HG03571 (cell line): ENCODE measurements around the gene DENND6A.
"Not testable (repeated sequence)": the region's sequence is repeated elsewhere in the genome, so short reads cannot be mapped to it uniquely, and the experiment has no call there.

Source experiments
- ATAC-seq: cut with Tn5 transposase; IDR thresholded peaks from one replicate; pipeline ENCODE4 v1.9.1; 2021; ENCODE audit not compliant: unreplicated experiment

The DENND6A gene

DNA sequence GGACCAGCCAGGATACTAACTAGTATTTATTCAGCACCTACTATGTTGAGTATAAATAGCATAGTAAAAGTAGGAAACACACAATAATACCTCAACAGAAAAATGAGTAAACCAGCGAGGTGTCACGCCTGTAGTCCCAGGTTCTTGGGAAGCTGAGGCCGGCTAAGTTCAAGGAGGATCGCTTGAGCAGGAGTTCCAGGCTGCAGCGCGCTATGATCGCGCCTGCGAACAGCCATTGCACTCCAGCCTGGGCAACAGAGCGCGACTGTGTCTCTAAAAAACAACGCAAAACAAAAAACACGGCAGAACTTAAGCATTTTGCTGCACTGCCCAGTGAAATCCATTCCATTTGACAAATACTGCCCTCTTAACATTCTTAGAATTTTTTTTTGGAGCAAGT is 1.3 kb upstream of the DENND6A start:
- ATAC-seq: no peak

DNA sequence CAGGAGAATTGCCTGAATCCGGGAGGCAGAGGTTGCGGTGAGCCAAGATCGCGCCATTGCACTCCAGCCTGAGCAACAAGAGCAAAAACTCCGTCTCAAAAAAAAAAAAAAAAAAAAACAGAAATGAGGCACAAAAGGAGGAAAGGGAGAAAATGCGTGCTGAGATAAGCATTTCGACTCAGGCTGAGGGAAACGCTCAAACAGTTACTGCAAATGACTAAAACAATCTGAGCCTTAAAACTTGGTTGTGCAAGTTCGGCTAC is 813 bp downstream of the DENND6A start:
- ATAC-seq: not testable (repeated sequence)

DNA sequence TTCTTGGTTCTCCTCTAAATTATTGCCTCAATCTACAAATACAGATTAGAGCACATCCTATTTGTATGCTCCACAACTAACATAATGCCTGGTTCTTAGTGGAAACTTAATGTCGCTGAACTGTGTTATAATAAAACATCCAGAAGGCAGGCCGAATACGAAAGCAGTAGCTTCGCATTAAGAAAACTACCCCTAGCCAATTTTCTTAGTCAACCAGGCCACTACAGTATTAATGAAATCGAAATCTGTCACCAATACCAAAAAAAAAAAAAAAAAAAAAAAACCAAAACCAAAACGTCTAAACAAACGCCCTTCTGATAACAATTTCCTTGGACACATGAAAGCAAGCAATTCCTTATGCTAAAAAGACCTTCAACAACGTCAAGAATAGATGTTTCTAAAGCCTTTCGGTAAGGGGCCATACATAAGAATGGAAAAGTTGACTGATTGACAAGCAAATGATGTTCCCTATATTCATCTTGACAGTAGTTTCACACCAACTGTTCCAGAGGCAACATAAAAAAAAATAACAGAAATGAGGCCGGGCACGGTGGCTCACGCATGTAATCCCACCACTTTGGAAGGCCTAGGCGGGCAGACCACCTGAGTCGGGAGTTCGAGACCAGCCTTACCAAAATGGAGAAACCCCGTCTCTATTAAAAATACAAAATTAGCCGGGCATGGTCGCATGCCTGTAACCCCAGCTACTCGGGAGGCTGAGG is 1.3 kb downstream of the DENND6A start:
- ATAC-seq: no peak

DNA sequence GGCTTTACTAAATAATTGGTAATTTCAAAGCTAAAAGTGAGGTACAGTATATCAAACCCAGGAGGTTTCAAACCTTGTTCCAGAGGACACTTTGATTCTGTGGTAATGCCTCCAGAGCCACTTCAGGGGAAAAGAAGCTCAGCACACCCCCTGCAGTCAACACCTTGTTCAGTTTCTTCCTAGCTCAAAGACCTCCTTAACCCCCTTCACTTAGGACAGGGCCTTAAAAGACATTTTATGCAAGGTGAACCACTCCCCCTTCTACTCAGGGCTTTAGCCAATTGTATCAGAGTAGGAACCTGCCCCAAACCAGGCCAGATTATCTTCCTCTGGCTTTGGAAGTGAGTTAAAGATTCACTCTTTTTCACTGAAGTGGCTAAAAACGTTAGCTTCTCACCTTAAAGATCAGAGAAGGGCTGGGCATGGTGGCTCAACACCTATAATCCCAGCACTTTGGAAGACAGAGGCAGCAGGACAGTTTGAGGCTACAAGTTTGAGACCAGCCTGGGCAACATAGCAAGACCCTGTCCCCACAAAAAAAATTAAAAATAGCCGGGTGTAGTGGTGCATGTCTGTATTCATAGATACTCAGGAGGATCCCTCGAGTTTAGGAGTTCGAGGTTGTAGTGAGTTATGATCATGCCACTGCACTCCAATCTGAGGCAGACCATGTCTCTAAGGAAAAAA is 3.4 kb downstream of the DENND6A start:
- no peak for ATAC-seq

DNA sequence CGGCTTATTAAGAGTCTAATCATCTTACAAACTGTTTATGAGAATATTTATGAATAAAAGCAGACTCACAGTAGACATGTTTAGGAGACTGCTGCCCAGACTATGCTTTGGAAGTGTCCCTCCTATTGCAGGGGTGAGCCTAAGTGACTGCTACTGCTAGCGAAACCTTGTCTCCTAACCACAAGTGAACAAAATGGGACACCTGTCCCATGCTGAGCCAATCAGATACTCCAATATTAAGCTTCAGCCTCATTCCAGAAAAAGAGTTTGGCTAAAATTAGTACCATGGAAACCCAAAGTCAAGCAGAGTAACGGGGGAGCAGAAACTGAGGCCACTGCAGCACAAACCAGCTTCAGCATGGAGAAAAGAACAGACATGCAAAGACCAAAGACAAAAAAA is 4.6 kb downstream of the DENND6A start:
- no peak for ATAC-seq

DNA sequence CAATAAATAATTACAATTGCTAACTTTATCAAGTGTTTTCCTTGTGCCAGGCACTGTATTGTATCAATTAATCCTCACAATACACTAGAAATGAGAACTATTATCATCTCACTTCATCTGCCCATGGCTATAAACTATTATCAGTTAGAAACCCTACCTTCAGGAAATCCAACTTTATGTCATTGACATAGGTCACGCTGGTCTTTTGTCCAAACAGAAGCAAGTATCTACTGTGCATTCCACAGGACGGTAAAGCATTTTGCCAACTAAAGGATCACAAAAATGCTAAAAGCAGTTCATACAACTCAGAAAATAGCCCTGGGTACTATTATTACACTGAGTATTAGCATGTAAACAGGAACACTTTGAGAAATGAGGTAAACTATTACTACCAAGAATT is 9.6 kb downstream of the DENND6A start:
- ATAC-seq: no peak

DNA sequence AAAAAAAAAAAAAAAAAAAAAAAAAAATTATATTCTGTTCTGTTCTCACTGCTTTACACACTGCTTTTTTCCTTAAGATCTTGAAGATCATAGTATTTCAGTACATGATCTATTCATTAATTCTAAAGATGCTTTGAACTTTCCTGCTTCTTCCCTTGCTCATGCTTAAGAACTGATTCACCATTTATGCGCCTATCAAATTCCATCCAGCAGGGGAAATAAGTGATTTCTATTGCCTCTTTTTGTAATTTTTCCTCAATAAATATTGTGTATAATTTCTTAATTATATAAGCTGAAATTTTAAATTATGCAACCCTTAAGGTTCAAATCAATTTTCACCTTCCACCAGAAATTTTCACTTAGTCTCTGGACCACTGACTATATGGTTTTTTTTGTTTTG is 10.6 kb downstream of the DENND6A start:
- no peak for ATAC-seq

DNA sequence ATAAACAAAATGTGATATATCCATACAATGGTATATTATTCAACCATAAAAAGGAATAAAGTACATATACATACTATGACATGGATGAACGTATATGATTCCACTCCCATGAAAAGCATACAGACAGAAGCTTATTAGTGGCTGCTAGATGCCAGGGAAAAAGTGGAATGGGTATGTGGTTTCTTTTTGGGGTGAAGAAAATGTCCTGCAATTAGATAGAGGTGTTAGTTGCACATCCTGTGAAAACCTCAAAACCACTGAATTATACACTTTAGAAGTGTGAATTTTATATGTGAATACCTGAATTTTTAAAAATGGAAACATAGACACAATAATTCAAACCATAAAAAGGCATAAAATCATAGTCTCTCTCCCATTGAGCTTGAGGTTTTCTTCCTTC is 11.2 kb downstream of the DENND6A start:
- no peak for ATAC-seq

DNA sequence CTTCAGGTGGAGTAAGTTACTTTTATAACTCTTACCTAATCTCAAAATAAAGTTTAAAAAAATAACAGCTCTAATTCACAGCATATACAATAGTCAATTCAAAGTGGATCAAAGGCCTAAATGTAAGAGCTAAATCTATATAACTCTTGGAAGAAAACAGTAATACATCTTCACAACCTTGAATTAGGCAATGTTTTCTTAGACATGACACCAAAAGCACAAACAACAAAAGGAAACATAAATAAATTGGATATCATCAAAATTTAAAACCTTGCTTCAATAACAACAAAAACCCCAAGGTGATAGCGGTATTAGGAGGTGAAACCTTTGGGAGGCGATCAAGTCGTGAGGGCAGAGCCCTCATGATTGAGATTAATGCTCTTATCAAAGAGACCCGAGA is 12.8 kb downstream of the DENND6A start:
- ATAC-seq: no peak

DNA sequence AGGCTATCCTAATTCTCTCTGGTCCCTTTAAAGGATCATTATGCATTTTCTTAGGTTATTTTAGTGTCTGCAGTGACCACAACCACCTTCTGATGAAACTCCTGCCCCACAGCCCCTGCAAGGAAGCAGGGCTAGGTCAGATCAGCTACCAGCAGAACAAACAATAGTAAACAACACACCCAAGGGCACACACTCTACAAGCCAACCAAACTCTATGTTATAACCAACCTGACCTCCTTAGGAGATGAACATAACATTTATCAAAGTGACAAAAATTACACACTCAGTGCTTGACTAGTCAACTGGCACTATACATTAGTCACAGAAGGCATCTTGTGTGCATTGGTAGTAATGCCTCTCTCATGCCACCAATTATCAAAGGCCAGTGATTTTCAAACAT is 17.3 kb downstream of the DENND6A start:
- ATAC-seq: no peak

DNA sequence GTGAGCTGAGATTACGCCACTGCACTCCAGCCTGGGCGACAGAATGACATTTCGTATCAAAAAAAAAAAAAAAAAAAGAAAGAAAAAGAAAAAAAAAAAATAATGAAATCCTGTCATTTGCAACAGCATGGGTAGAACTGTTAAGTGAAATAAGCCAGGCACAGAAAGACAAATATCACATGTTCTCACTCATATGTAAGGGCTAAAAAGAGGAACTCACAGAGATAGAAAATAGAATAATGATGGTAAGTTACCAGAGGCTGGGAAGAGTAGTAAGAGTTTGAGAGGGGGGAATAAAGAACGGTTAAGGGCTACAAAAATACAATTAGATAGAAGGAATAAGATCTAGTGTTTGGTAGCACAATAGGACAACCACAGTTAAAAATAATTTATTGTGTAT is 19.7 kb downstream of the DENND6A start:
- no peak for ATAC-seq

DNA sequence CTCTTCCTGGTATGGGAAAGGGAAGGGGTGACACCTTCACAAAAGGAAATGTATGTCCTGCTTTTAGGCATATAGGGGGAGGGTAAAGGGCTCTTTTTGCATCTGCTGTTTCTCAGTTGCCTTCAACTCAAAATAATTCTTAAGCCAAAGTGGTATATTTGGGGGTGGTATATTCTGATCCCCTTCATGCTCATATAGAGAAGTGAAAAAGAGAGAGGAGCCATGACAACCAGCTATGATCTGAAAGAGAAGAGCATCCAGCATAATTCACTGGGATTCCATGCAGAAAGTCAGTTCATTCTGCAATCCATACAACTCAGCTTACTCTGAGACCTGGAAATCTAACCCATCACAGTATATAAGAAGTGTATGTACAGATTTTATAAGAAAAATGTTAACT is 22.3 kb downstream of the DENND6A start:
- no peak for ATAC-seq

DNA sequence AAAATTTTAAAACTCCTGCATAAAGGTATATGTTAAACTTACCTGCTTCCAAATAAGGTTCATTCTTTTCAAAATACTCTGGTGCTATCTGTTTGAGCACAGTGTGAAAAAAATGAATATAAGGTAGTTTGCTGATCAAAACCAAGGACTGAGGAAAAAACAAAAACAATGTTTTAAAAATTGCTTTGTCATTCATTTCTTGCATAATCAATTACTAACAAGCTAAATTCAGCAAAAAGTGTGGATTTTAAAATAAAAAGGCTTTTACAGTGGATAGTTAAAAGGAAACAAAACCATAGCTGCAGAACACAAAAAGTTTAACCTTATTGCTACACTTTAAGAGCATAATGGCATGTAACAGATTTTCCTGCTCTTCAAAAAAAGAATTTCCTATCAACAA is 31.5 kb downstream of the DENND6A start:
- ATAC-seq: no peak

DNA sequence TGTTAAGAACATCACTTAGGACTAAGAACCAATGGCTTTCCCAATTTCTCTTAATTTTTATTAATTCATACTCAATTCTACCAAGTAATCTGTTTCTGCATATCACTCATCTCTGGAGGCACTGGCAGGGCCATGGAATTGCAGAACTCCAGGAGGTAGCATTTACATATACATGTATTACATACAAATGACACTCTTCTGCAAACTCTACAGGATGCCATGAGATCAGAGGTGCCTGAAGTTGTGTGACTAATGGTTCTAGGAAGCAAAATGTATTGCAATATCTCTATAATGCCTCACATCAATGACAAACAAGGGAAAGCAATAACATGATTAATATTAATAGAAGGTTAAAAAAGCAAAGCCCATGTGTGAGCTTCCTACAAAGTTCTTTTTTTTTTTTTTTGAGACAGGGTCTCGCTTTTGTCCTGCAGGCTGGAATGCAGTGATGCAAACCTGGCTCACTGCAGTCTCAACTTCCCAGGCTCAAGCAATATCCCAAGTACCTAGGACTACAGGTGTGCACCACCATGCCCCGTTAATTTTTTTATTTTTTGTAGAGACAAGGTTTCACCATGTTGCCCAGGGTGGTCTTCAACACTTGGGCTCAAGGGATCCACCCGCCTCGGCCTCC is 33.0 kb downstream of the DENND6A start:
- ATAC-seq: no peak

DNA sequence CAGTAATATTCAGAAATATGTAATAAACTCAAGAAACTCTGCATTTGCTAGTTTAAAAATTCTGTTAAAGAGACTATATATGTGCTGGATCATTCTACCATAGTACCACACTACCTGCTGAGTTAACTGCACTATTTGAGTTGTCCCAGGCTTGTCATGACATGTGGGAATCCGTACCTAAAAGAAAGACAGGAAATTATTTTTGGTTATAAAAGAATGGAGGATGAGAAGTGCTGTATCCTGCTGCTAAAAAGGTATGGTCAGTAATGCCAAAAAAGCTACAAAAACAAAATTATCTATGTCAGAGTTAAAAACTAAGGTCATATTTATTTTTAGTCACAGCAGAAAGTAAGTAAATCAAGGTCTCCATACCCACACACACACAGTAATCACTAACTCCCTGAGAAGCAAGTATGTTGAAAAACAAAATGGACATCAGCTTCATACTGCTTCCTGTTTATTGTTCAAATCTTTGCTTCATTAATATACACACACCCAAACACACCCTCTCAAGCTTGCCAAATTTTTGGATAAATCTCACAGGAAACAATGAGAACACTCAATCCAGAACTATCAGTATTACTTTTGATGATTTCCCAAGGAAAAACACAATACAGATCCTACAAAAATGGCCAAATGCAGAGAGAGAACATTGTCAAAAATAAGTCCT is 33.7 kb downstream of the DENND6A start:
- no peak for ATAC-seq

DNA sequence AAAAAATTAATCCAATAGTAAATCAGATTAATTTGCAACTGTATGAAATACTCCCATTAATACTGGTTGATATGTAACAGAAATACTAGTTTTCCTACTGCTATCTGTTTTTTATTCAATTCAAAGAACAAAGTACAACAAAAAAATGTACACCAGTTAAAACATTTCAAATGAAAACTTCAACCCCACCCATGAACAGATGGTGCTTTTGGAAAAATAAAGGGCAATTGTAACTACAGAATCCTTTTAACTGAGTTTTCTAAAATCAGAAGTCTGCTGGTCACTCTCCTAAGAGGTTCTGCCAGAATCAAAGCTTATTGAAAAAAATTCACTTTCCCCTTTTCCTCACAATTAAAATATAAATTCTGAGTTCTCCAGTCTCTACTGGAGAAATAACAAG is 34.3 kb downstream of the DENND6A start:
- no peak for ATAC-seq

DNA sequence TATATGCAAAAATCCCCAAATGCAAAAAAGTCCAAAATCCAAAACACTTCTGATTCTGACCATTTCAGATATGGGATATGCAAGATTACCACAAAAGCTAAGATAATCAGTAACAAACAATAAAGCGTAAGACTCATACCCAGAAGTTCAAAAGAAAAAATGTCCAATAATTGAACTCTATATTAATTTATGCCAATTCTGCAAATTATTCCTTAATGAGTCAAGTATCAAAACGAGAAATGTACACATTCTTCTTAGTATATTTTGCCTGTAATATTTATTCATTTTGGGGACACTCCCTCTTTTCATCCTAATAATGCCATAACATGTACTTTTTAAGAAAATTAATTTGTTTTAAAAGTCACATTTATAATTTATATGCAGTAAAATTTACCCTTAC is 37.1 kb downstream of the DENND6A start:
- ATAC-seq: no peak

DNA sequence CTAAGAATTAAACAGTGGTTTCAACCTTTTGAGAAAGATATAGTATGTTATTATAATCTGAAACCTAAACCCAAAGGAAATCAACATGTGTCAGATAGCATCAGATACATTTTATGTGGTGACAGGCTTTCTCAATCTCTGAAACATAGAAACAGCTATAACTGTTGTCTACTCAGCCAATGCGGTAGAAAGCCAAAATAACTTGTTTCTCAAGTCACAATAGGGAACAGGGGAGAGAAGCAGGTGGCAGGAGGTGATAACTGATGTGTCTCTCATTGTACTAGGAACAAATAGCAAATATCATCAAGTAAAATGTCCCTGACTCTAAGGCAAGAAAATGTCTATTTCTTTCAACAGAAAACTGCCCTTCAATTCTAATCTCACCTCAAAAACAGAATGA is 38.6 kb downstream of the DENND6A start:
- no peak for ATAC-seq

DNA sequence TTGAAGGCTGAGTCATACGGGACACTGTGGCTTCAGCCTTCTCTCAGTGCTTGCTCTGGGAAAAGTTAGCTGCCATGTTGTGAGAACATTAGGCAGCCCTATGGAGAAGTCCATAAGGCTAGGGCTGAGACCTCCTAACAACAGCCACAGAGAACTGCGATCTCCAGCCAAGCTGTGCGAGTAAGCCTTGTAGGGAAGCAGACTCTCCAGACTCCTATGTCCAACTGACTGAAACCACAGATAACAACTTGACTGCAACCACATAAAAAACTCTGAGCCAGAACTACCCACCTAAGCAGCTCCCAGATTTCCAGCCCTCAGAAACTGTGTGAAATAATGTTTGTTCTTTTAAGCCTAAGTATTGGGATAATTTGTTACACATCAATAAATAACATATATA is 40.7 kb downstream of the DENND6A start:
- ATAC-seq: no peak

DNA sequence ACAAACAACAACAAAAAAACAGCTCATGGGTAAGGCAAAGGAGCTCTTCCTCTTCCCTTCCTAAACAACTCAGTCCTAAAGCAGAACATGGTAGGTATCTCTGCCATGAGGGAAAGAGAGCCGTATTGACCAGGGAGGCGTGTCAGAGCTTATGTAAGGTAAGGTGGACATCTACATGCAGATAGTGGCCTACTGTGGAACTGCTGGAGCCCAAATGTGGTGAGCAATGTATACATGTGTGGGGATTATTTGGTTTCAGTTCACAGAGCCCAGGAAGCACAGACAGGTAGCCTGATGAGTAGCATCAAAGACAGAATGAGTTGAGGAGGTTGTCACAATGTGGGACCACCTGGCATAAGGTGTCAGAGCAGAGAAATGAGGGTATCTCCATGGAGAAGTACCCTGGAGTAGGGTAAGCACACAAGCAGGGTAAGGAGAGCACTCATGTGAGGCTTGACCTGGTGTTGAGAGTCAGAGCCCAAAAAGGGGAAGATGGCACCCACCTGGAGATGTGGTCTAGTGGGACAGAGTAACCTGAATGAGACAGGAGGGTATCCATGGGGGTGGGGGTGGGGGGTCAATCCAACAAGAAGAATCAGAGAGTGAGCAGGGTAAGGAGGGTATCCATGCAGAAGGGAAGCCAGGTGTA is 45.5 kb downstream of the DENND6A start:
- no peak for ATAC-seq

DNA sequence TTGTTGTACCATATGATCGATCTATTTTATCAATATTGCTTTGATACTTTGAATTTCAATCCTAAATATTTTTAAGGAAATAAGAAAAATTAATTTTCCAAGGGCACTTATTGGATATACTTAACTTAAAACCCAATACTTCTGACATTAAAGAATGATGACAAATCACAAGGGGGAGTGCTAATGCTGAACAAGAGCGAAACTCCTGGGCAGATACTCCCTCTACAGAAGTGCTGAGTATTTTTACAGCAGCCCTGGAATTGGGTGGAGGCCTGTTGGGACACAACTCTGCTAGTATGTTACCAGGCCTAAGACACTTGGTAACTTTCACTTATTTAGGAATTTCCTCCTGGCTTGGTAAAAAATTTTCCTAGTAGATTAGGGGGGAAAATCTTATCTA is 46.2 kb downstream of the DENND6A start:
- ATAC-seq: no peak

DNA sequence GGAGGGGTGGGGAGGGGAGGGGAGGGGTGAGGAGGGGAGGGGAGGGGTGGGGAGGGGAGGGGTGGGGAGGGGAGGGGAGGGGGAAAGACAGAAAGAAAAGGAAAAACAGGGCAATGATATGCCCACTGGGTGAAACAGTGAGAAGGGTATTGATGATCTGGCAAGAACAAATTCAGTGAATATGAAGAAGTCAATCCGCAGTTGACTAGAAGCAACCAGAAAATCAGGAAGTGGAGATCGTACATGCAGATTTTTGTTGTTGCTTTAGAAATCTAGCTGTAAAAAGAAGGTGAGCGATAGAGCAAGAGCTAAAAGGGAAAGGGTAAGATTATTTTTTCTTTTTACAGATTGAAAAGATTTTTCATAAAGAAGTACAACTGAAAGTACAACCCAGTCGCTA is 48.1 kb downstream of the DENND6A start:
- no peak for ATAC-seq
